Right ventricle myocardium superior (tissue), 1 donor: ENCODE results near the gene ZBTB1. TPM values are rescaled to one million over a fixed set of nuclear protein-coding genes. Genes with fewer than 3 reads are reported as not detected.

Experiments
- ATAC-seq: fragments of 200-7000 bp; cut with Tn5 transposase; one replicate; pipeline ENCODE4 v1.9.1; 2020; ENCODE audit warnings: mild to moderate bottlenecking; ENCODE audit not compliant: poor library complexity
- DNase-seq: peaks from one replicate; pipeline ENCODE4 v3.0.0-alpha.2; 2020
- intact Hi-C: fragments of 100-400 bp; cut with DNase I; formaldehyde crosslinking; loops from one replicate; pipeline ENCODE4 v1.11.2; 2022
- long read RNA-seq: library from polyadenylated mRNA; unstranded; transcript quantifications from one replicate; pipeline ENCODE4 v2.0.0, GENCODE V29; 2021
- total RNA-seq: library from RNA; stranded (reverse); fragmentation: NEBNext Ultra II Directional; extraction: Animal tissue kit (Norgen Biotek cat#: 25700); gene quantifications from one replicate; pipeline ENCODE4 v1.2.1, GENCODE V29; 2021
- donor health status: DM: no; HTN: yes; CAD: no; lungs with severe emphysema.

Gene ZBTB1
- total RNA-seq = 21.5 TPM
- long read RNA-seq, full-length matches to known transcripts = 6 of 42 reads
- long read RNA-seq, partial matches to known transcripts = 25 of 42 reads
- long read RNA-seq, other reads (novel, unspliced or antisense) = 11 of 42 reads

- peak; percentile 93 for DNase-seq
- intact Hi-C loops = no loop called here
Observed at GRCh38 chr14:64504310-64504896, at the start of gene ZBTB1. Gene ZBTB1, plus strand, starts transcription at chr14:64504770. Its CDS starts 16,735 bp downstream, at chr14:64521505.

GRCh38 chr14:64459405-64460136 is 45.0 kb upstream of the ZBTB1 start:
- intact Hi-C loops = no loop called here
- no peak for DNase-seq
- ATAC-seq = no peak

More at GRCh38 chr14:64504310-64504896, at the start of gene ZBTB1:
- peak; percentile 69 for ATAC-seq

GRCh38 chr14:64461221-64461620 is 43.3 kb upstream of the ZBTB1 start:
- DNase-seq (no peak), ATAC-seq (no peak)
- intact Hi-C loops = no loop called here

- no peak for ATAC-seq
- DNase-seq = no peak
- intact Hi-C loops = no loop called here
Observed at GRCh38 chr14:64463195-64463594, 41.4 kb upstream of the ZBTB1 start.

GRCh38 chr14:64463873-64464272 is 40.7 kb upstream of the ZBTB1 start:
- ATAC-seq (no peak), DNase-seq (no peak)
- intact Hi-C loops = no loop called here

- DNase-seq (no peak), ATAC-seq (no peak)
- intact Hi-C loops = no loop called here
Observed at GRCh38 chr14:64464651-64465050, 39.9 kb upstream of the ZBTB1 start.

GRCh38 chr14:64465191-64465822 is 39.3 kb upstream of the ZBTB1 start, which contains the start of gene AKAP5:
Gene AKAP5, plus strand, starts transcription at chr14:64465499. Its CDS starts 2,896 bp downstream, at chr14:64468395.
- DNase-seq (peak; percentile 67), ATAC-seq (peak; percentile 95)
- intact Hi-C loops = no loop called here

- DNase-seq = no peak
- intact Hi-C loops = no loop called here
- peak; percentile 43 for ATAC-seq
Observed at GRCh38 chr14:64465831-64466554, 38.6 kb upstream of the ZBTB1 start.

- DNase-seq = no peak
- intact Hi-C loops = no loop called here
- no peak for ATAC-seq
Observed at GRCh38 chr14:64467101-64467500, 37.5 kb upstream of the ZBTB1 start.

GRCh38 chr14:64467566-64467965 is 37.0 kb upstream of the ZBTB1 start:
- intact Hi-C loops = no loop called here
- ATAC-seq = no peak

GRCh38 chr14:64468451-64468850 is 36.1 kb upstream of the ZBTB1 start:
- DNase-seq (no peak), ATAC-seq (no peak)
- intact Hi-C loops = no loop called here

More at GRCh38 chr14:64467566-64467965, 37.0 kb upstream of the ZBTB1 start:
- no peak for DNase-seq

- DNase-seq (no peak), ATAC-seq (no peak)
- intact Hi-C loops = no loop called here
Observed at GRCh38 chr14:64474041-64474440, 30.5 kb upstream of the ZBTB1 start.

GRCh38 chr14:64474698-64475097 is 29.9 kb upstream of the ZBTB1 start:
- ATAC-seq (no peak), DNase-seq (no peak)
- intact Hi-C loops = no loop called here

GRCh38 chr14:64475585-64476273 is 28.8 kb upstream of the ZBTB1 start:
- intact Hi-C loops = no loop called here
- no peak for DNase-seq
- ATAC-seq = no peak

- no peak for DNase-seq
- ATAC-seq = no peak
- intact Hi-C loops = no loop called here
Observed at GRCh38 chr14:64476438-64476837, 28.1 kb upstream of the ZBTB1 start.

- intact Hi-C loops = no loop called here
- ATAC-seq (no peak), DNase-seq (no peak)
Observed at GRCh38 chr14:64478634-64479250, 25.8 kb upstream of the ZBTB1 start.

GRCh38 chr14:64488590-64489099 is 15.9 kb upstream of the ZBTB1 start:
- no peak for DNase-seq
- intact Hi-C loops = no loop called here
- no peak for ATAC-seq

GRCh38 chr14:64491637-64492036 is 12.9 kb upstream of the ZBTB1 start:
- peak; percentile 29 for ATAC-seq
- intact Hi-C loops = no loop called here
- no peak for DNase-seq
